NB4 (cell line): ENCODE results near the gene AUTS2.

ENCODE experiments used
- CTCF ChIP-seq: IDR thresholded peaks from one replicate; pipeline ENCODE4 v1.5.1; 2012; ENCODE audit warnings: low read depth, low read length
- MYC ChIP-seq: IDR thresholded peaks from 2 replicates; pipeline ENCODE4 v1.6.1; 2011; ENCODE audit warnings: low read depth, low read length
- POLR2A ChIP-seq: IDR thresholded peaks from 2 replicates; pipeline ENCODE4 v1.6.1; 2011; ENCODE audit warnings: mild to moderate bottlenecking; ENCODE audit not compliant: insufficient read length; ENCODE audit errors: extremely low read depth
- TF ChIP-seq, protein P1 (sequence below): IDR thresholded peaks from 2 replicates; pipeline ENCODE4 v1.6.1; 2011; ENCODE audit warnings: low read depth, low read length

DNA sequence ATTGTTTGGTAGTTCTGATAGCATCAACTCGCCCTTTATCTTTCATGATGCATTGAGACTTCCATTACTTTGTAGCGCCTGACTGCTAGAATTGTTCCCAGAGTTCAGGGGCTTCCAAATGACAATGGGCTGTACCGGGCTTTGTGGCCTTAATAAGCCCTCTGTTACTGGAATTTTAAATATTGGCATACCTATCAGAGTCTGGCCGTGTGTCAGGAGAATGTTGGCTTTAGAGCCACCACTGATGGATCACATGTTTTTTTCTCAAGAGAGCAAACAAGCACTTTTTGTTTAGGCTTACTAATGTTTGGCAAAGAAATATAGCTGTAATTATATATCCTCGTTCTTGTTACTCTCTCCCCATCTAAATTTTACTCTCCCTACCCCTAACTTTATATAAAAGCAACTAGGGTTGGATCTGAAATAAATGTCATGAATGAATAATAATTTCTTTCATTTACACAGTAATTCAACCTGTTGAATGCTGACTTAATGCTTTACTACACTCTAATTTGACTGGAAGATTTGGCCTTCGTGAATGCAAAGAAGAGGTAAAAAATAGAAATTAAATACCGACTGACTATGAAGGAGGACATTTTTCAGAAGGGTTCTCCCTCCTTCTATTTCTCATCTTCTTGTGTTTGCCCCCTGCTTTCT lies 396.7 kb downstream of the AUTS2 start:
- TF ChIP-seq CTCF (no peak), POLR2A (no peak), MYC (no peak)
- TF ChIP-seq, protein P1, sequence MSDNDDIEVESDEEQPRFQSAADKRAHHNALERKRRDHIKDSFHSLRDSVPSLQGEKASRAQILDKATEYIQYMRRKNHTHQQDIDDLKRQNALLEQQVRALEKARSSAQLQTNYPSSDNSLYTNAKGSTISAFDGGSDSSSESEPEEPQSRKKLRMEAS = no peak
